ENCODE results near the gene TOP2A. TPM values are rescaled to one million over a fixed set of nuclear protein-coding genes. Genes with fewer than 3 reads are reported as not detected.

The TOP2A gene
- polyA plus RNA-seq, 1 donor from 2014 or later, result 7.8 TPM

GRCh38 chr17:40458851-40459482 lies 41.3 kb upstream of the TOP2A start:
- no peaks in the 10 kb centered on the region for H3K9me2 ChIP-seq (ENCODE audit: insufficient read depth, low read length)

GRCh38 chr17:40457964-40458791 lies 40.5 kb upstream of the TOP2A start:
- H2AFZ ChIP-seq (ENCODE audit: low read depth, low read length), result no peak overlapping the region
- H3K4me2 ChIP-seq (ENCODE audit: low read length), result no peak overlapping the region
- H4K20me1 ChIP-seq (ENCODE audit: insufficient read depth), result no peaks in the 10 kb centered on the region
- H3K9me2 ChIP-seq (ENCODE audit: insufficient read depth, low read length), result no peaks in the 10 kb centered on the region
- TF ChIP-seq POLR2AphosphoS5 (IDR thresholded peaks at IDR 0.05), result no peak
- TF ChIP-seq CTCF (IDR thresholded peaks at IDR 0.05; ENCODE audit: poor library complexity, severe bottlenecking), result no peak
- TF ChIP-seq EZH2 (IDR thresholded peaks at IDR 0.05; ENCODE audit: borderline replicate concordance, insufficient read depth, low read length, poor library complexity, severe bottlenecking), result no peak
- TF ChIP-seq MXI1 (conservative IDR thresholded peaks at IDR 0.05; ENCODE audit: poor library complexity, severe bottlenecking), result no peak
- no peak for TF ChIP-seq TAF1 (IDR thresholded peaks at IDR 0.05; ENCODE audit: low read depth)
- no peak for TF ChIP-seq SMC3 (conservative IDR thresholded peaks at IDR 0.05; ENCODE audit: poor library complexity)
- no peak for TF ChIP-seq REST (IDR thresholded peaks at IDR 0.05; ENCODE audit: borderline replicate concordance)
- TF ChIP-seq EP300 (conservative IDR thresholded peaks at IDR 0.05; ENCODE audit: poor library complexity, severe bottlenecking), result no peak
- no peak for TF ChIP-seq RAD21 (conservative IDR thresholded peaks at IDR 0.05)
- no peak overlapping the region for H3K27ac ChIP-seq (ENCODE audit: low read length)
- no peaks in the 10 kb centered on the region for H3K27me3 ChIP-seq (ENCODE audit: insufficient read depth, low read depth, low read length)
- H3K9me3 ChIP-seq (ENCODE audit: low read length), result no peaks in the 10 kb centered on the region
- H3F3A ChIP-seq (ENCODE audit: insufficient read depth, low read length, poor library complexity, severe bottlenecking), result no peaks in the 10 kb centered on the region
- H3K9ac ChIP-seq (ENCODE audit: low read length), result no peak overlapping the region
- H3K79me2 ChIP-seq (replicated peaks; ENCODE audit: insufficient read depth, low read length), result no peaks in the 10 kb centered on the region
- H3K36me3 ChIP-seq (ENCODE audit: insufficient read depth, low read length), result no peaks in the 10 kb centered on the region
- no peak overlapping the region for H3K4me3 ChIP-seq (ENCODE audit: low read length)

More at GRCh38 chr17:40458851-40459482, 41.3 kb upstream of the TOP2A start:
- Histone ChIP-seq H3K27ac (ENCODE audit: low read length) (no peak overlapping the region), H2AFZ (ENCODE audit: low read depth, low read length) (no peak overlapping the region), H3K27me3 (ENCODE audit: insufficient read depth, low read depth, low read length) (no peaks in the 10 kb centered on the region), H3F3A (ENCODE audit: insufficient read depth, low read length, poor library complexity, severe bottlenecking) (no peaks in the 10 kb centered on the region), H3K79me2 (replicated peaks; ENCODE audit: insufficient read depth, low read length) (no peaks in the 10 kb centered on the region), H3K9ac (ENCODE audit: low read length) (no peak overlapping the region), H4K20me1 (ENCODE audit: insufficient read depth) (no peaks in the 10 kb centered on the region), H3K36me3 (ENCODE audit: insufficient read depth, low read length) (no peaks in the 10 kb centered on the region), H3K9me3 (ENCODE audit: low read length) (no peaks in the 10 kb centered on the region), H3K4me2 (ENCODE audit: low read length) (no peak overlapping the region), H3K4me3 (ENCODE audit: low read length) (no peak overlapping the region)
- no peak for TF ChIP-seq EZH2 (IDR thresholded peaks at IDR 0.05; ENCODE audit: borderline replicate concordance, insufficient read depth, low read length, poor library complexity, severe bottlenecking)

All from neural cell (in vitro differentiated cells).